ENCODE measurements around the gene HDAC5.

Gene HDAC5

DNA sequence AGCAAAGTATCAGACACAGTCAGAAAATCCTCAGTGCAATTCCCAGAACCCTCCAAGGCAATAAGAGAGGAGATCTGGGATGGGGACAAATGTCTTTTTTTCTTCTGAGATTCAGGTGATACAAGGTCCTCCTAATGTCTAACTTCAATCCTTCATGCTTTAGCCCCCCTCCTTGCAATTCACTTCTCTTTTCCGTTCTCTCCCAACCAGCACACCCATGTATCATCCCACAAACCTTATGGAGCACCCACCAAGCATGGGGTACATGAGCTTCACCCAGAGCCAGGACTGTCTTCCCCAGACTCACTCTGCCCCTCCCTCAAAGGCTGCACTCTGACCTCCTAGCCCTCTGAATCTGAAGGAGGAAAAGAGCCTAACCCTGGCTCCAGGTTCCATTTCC is 10.1 kb downstream of the HDAC5 start:
- Histone ChIP-seq H3K9me3 (ENCODE audit: control insufficient read depth, insufficient read depth, low read length) (no peaks in the 10 kb centered on the region), H3K9me2 (replicated peaks; ENCODE audit: control insufficient read depth, low read length) (no peaks in the 10 kb centered on the region), H3F3A (ENCODE audit: control insufficient read depth, insufficient read depth) (no peaks in the 10 kb centered on the region), H3K36me3 (ENCODE audit: control insufficient read depth, low read length) (no peaks in the 10 kb centered on the region; the same call in 1 of the 2 replicates), H3K4me1 (ENCODE audit: control insufficient read depth, low read length) (peaks cover 35% of the 10 kb centered on the region), H3K4me3 (ENCODE audit: low read length) (no peak overlapping the region), H3K27me3 (ENCODE audit: control insufficient read depth, low read length) (no peaks in the 10 kb centered on the region), H3K79me2 (ENCODE audit: control insufficient read depth, low read length) (peaks cover 4% of the 10 kb centered on the region), H4K20me1 (ENCODE audit: control insufficient read depth, insufficient read depth, low read depth, low read length) (no peaks in the 10 kb centered on the region), H3K27ac (ENCODE audit: low read depth, low read length) (no peak overlapping the region), H3K4me2 (ENCODE audit: low read length) (no peak overlapping the region)
- no peak for TF ChIP-seq EZH2phosphoT487 (IDR thresholded peaks at IDR 0.05; ENCODE audit: borderline replicate concordance, low read length)
- TF ChIP-seq, protein P1, sequence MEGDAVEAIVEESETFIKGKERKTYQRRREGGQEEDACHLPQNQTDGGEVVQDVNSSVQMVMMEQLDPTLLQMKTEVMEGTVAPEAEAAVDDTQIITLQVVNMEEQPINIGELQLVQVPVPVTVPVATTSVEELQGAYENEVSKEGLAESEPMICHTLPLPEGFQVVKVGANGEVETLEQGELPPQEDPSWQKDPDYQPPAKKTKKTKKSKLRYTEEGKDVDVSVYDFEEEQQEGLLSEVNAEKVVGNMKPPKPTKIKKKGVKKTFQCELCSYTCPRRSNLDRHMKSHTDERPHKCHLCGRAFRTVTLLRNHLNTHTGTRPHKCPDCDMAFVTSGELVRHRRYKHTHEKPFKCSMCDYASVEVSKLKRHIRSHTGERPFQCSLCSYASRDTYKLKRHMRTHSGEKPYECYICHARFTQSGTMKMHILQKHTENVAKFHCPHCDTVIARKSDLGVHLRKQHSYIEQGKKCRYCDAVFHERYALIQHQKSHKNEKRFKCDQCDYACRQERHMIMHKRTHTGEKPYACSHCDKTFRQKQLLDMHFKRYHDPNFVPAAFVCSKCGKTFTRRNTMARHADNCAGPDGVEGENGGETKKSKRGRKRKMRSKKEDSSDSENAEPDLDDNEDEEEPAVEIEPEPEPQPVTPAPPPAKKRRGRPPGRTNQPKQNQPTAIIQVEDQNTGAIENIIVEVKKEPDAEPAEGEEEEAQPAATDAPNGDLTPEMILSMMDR (IDR thresholded peaks at IDR 0.05; ENCODE audit: low read depth, low read length, poor library complexity, severe bottlenecking), result no peak

DNA sequence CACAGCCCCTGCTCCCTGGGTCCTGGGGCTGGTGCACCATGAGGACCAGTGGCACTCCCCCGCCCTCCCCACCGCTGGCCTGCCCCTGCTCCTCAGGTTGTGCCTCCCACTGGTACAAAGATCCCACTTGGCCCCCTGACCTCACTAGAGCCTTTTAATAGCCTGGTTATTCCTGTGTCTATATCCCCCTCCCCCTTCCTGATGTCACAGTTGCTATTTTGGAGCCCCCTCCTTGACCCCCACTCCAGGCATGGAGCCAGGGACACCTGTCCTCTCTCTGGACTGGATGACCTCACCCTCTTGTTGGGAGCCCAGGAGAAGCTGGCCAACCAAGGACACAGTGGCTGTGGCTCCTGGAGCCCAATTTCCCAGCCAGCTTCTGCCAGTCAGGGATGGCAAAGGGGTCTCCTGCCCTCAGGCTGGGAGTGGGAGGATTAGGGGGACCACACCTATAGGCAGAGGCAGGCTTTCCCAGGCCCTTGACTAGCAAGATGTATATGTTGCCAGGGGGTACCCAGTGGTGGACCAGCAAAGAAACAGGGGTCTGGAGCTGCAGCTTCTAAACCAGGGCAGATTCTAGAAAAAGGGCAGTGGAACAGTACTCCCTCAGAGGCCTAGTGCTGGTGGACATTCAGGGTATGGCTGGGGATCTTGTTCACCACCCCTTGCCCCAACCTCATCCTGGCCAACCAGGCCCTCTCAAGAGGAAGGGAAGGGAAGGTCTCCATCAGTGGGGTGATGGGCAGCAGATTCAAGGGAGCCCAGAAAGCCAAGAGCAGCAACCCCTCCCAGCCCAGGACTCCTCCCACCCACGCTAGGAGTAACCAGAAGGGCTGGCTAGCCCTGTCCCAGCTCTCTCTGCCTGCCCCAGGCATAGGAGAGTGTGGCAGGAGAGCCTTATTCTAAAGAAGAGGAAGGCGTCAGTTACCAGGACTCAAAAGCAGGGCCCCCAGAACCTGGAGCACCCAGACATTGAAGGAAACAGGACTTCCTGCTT is 10.9 kb downstream of the HDAC5 start:
- peaks cover 35% of the 10 kb centered on the region for H3K4me1 ChIP-seq (ENCODE audit: control insufficient read depth, low read length)
- peaks cover 4% of the 10 kb centered on the region; the same call in 1 of the 2 replicates for H3K79me2 ChIP-seq (ENCODE audit: control insufficient read depth, low read length)
- H3K9me3 ChIP-seq (ENCODE audit: control insufficient read depth, insufficient read depth, low read length), result no peaks in the 10 kb centered on the region
- no peaks in the 10 kb centered on the region for H3K27me3 ChIP-seq (ENCODE audit: control insufficient read depth, low read length)
- H4K20me1 ChIP-seq (ENCODE audit: control insufficient read depth, insufficient read depth, low read depth, low read length), result no peaks in the 10 kb centered on the region
- H3K4me2 ChIP-seq (ENCODE audit: low read length), result peak overlapping the region; percentile 80
- no peak for TF ChIP-seq EZH2phosphoT487 (IDR thresholded peaks at IDR 0.05; ENCODE audit: borderline replicate concordance, low read length)
- TF ChIP-seq, protein P1 (IDR thresholded peaks at IDR 0.05; ENCODE audit: low read depth, low read length, poor library complexity, severe bottlenecking), result no peak
- H3K4me3 ChIP-seq (ENCODE audit: low read length), result 0 out of 2 replicates have a peak overlapping the region, but pooled peaks have one; percentile 14
- no peak overlapping the region for H3K27ac ChIP-seq (ENCODE audit: low read depth, low read length)
- no peaks in the 10 kb centered on the region; the same call in 1 of the 2 replicates for H3K36me3 ChIP-seq (ENCODE audit: control insufficient read depth, low read length)
- H3K9me2 ChIP-seq (replicated peaks; ENCODE audit: control insufficient read depth, low read length), result no peaks in the 10 kb centered on the region
- H3F3A ChIP-seq (ENCODE audit: control insufficient read depth, insufficient read depth), result no peaks in the 10 kb centered on the region

GRCh38 chr17:44111777-44112176 is 11.7 kb downstream of the HDAC5 start:
- Histone ChIP-seq H3K27me3 (ENCODE audit: control insufficient read depth, low read length) (no peaks in the 10 kb centered on the region), H3K9me3 (ENCODE audit: control insufficient read depth, insufficient read depth, low read length) (no peaks in the 10 kb centered on the region), H3K36me3 (ENCODE audit: control insufficient read depth, low read length) (no peaks in the 10 kb centered on the region; the same call in 1 of the 2 replicates), H3K4me3 (ENCODE audit: low read length) (peak overlapping the region; percentile 60), H3F3A (ENCODE audit: control insufficient read depth, insufficient read depth) (no peaks in the 10 kb centered on the region), H3K79me2 (ENCODE audit: control insufficient read depth, low read length) (peaks cover 4% of the 10 kb centered on the region; the same call in 1 of the 2 replicates), H3K27ac (ENCODE audit: low read depth, low read length) (no peak overlapping the region; the same call in 1 of the 2 replicates), H4K20me1 (ENCODE audit: control insufficient read depth, insufficient read depth, low read depth, low read length) (no peaks in the 10 kb centered on the region), H3K4me2 (ENCODE audit: low read length) (peak overlapping the region; percentile 80), H3K4me1 (ENCODE audit: control insufficient read depth, low read length) (peaks cover 35% of the 10 kb centered on the region), H3K9me2 (replicated peaks; ENCODE audit: control insufficient read depth, low read length) (no peaks in the 10 kb centered on the region)
- TF ChIP-seq, protein P1 (IDR thresholded peaks at IDR 0.05; ENCODE audit: low read depth, low read length, poor library complexity, severe bottlenecking), result no peak
- TF ChIP-seq EZH2phosphoT487 (IDR thresholded peaks at IDR 0.05; ENCODE audit: borderline replicate concordance, low read length), result no peak
